Stimulated activated CD4-positive, alpha-beta T cell treated with anti-CD3 and anti-CD28 coated beads, Interleukin-12 subunit alpha, Interleukin-12 subunit beta, amount 100 ng/mL, for 48 hours (primary cell): ENCODE data around the gene PTPRH.
A peak's percentile ranks its signal among the peaks of the same experiment; 100 is the strongest.

Experiments used
- DNase-seq, 3 donors: peaks; one replicate each; pipeline ENCODE4 v3.0.0-alpha.2; 2020; ENCODE audit warnings: low read depth in 2 of 3, low spot score in 1 of 3

The PTPRH gene

GRCh38 chr19:55208880-55209692 is at the start of gene PTPRH:
Gene PTPRH, minus strand, starts transcription at chr19:55209501. Its CDS starts 68 bp downstream, at chr19:55209433.
- no peak for DNase-seq

- DNase-seq, result peak in 1 of 3 donors; percentile 26
Observed at GRCh38 chr19:55258476-55258827, 49.2 kb upstream of the PTPRH start.

DNA sequence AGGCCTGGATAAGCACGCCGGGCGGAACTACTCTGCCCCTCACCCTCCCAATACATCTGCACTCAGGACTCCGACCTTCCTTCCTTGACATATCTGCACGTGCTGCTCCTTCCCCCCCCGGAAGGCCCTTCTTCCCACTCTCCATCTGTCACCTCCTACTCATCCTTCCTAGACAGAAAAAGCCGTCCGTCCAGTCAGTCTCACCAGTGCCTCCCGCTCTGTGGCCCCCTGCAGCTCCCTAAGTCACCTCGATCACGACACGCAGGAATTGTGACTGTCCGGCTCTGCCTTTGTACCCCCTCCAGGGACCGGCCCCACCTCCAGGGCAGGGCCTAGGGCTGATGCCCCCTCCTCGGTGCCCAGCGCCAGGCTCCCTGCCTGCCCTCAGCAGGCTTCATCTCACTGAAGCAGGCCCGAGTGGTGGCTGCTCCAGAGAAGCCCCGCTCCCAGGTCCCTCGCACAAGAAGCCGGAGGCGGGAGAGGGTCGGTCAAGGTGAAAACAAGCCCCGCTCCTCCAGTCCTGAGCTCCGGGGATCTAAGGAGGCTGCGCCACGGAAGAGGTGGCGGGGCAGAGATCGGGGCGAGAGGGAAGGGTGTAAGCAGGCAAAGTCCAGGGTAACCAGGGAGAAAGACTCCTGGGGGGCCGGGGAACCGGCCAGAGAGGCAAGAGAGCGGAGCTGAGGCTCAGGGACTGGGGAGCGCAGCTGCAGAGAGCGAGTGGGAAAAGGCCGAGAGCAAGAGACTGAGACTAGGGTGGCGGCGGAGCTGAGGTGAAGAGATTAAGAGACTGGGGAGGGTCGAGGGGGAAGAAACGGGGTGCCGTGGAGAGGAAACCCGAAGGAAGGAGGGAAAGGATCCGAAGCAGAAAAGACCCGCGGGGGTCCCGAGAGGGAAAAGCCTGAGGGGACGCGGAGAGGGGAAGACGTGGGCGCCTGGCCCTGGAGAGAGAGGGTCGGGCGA is 48.4 kb upstream of the PTPRH start:
- DNase-seq, result peak in 2 of 3 donors; percentile 16 to 19

- no peak for DNase-seq
Observed at GRCh38 chr19:55256562-55257460, 47.5 kb upstream of the PTPRH start.

GRCh38 chr19:55255618-55256423 is 46.5 kb upstream of the PTPRH start:
- peak; percentile 36 to 51 (median 47) for DNase-seq

DNA sequence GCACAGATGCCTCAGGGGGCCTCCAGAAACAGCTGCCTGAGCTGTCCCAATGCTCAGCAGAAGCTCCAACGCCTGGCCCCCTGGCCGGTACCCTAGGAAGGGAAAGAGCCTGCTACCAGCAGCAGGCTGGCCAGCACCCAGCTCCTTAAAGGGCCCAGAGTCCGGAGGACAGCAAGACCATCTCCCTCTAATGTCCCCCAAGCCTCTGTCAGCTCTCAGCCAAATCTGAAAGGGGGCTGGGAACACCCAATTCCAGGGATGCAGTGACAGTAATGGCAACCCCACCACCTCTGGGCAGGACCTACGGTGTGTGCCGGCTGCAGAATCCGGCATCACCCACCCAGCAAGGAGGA is 45.3 kb upstream of the PTPRH start:
- no peak for DNase-seq

- peak; percentile 34 to 44 (median 34) for DNase-seq
Observed at GRCh38 chr19:55253842-55254624, 44.7 kb upstream of the PTPRH start.

GRCh38 chr19:55252760-55253663 is 43.7 kb upstream of the PTPRH start:
- no peak for DNase-seq

DNA sequence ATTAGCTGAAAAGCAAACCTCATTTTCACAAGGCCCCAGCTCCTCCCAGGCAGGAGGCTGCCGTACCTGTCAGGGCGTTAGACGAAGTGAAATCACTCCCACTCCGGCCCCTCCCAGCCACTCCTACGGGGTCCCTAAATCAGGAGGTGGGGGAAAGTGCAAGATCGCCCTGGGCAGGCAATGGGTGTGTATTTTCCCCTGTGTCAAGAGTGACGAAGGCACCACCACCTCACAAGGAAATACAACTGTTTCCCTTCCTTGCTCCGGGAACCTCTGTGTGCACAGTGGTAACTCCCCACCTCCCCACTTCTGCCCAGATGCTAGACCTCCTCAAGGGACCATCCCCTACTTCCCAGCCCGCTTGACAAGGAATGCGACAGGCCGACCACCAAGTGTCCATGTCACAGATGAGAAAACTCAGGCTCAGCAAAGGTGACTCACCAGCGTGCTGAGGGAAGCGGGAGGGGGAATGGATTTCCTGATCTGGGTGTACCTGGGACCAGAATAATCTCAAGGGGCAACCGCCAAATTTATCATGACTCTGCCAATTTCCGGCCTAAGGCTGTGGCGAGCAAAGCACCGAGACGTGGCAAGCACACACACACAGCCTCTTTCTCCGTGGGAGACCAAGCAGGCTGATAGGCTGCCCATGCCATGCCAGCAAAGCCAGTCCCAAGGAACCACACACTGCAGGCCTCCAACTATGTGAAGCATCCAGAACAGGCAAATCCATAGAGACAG is 42.2 kb upstream of the PTPRH start:
- peak in 2 of 3 donors; percentile 24 to 28 for DNase-seq

GRCh38 chr19:55250262-55251036 is 41.1 kb upstream of the PTPRH start:
- no peak for DNase-seq

DNA sequence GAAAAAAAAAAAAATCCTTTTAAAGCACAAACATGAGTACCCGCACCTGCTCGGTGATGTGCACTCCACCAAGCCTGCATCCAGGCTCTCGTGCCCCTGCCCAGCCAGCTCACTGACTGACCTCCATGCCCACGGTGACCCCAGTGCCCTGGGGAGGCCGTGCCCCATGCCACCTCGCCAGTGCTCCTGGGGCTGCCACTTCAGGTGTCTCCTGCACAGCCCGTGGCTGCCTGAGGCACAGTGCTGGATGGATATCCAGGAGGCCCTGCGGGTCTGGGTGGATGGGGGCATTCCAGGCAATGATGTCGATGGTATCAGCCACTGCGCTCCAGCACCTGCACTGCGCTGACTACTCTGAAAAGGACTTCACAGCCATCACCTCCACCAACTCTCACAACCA is 40.5 kb upstream of the PTPRH start:
- DNase-seq, result no peak

DNA sequence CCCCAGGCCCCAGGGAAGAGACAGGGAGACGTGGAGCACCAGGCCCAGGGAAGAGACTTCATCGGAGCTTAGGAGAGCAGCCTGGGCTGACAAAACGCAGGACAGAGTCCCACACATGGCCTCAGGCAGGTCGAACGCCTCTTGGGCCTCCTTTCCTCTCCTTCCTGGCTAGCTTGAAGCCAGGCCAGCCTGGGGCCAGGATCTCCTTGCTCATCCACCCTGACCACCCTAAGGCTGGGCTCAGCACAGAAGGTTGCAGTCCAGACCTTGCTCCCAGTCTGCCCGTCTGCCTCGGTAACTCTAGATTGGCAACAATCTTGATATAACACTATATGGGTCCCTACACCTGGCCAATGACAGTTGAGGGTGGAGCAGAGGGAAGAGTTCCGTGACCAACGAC is 39.4 kb upstream of the PTPRH start:
- DNase-seq, result no peak

DNA sequence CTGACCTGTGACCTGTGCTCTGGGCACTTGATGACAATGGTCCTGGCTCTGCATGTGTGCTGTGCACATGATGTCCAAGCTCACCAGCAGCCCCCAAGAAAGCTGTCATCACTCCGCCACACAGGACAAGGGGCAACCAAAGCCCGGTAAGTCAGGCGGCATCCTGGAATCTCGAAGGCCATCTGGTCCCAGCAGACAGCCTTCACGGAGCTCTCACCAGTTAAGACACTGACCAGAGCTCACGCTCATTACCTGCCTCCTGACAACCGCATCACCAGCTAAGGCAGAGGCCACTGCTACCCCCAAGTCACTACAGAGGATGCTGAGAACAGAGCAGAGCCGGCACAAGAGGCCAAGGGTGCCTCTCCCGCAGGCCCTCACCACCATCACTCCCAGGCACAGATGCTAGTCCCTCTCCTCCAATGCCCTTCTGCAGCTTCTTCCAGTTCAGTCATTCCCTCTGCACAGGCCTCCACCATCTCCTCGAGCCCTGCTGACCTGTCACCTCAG is 38.9 kb upstream of the PTPRH start:
- no peak for DNase-seq

- DNase-seq, result no peak
Observed at GRCh38 chr19:55247621-55248099, 38.4 kb upstream of the PTPRH start.

- no peak for DNase-seq
Observed at GRCh38 chr19:55246462-55247451, 37.5 kb upstream of the PTPRH start.
